DMS53 treated with DMSO at 0.1 percent for 48 hours (cell line): ENCODE measurements around the gene SLC7A6.
A peak's percentile ranks its signal among the peaks of the same experiment; 100 is the strongest.

Source experiments
- DNase-seq: peaks from one replicate; lab custom pipeline; 2025; ENCODE audit not compliant: unreplicated experiment; lab: John Stamatoyannopoulos, UW

SLC7A6 gene

GRCh38 chr16:68298907-68299561 lies 34.7 kb downstream of the SLC7A6 start:
- DNase-seq, result no peak

- DNase-seq, result no peak
These were observed 35.5 kb downstream of the SLC7A6 start for GRCh38 chr16:68299571-68300453.

GRCh38 chr16:68300734-68301459 lies 36.6 kb downstream of the SLC7A6 start:
- no peak for DNase-seq

- DNase-seq, result no peak
These were observed 42.3 kb downstream of the SLC7A6 start for GRCh38 chr16:68306633-68307032.

GRCh38 chr16:68309799-68310198 lies 45.5 kb downstream of the SLC7A6 start:
- DNase-seq, result no peak

- no peak for DNase-seq
These were observed 46.1 kb downstream of the SLC7A6 start for GRCh38 chr16:68310437-68310773.

GRCh38 chr16:68310774-68311511 lies 46.6 kb downstream of the SLC7A6 start, which contains the start of the genes PRMT7 and SLC7A6OS:
Gene PRMT7, plus strand, starts transcription at chr16:68311019. Its CDS starts 4,961 bp downstream, at chr16:68315980.
Gene SLC7A6OS, minus strand, starts transcription at chr16:68310946. Its CDS starts 20 bp downstream, at chr16:68310926.
- peak; percentile 65 for DNase-seq

- no peak for DNase-seq
These were observed 48.8 kb downstream of the SLC7A6 start for GRCh38 chr16:68313116-68313515.

- no peak for DNase-seq
These were observed 55.0 kb downstream of the SLC7A6 start for GRCh38 chr16:68319185-68319908.

- DNase-seq, result no peak
These were observed 60.0 kb downstream of the SLC7A6 start for GRCh38 chr16:68324336-68324735.

- no peak for DNase-seq
These were observed 60.5 kb downstream of the SLC7A6 start for GRCh38 chr16:68324780-68325357.

- peak; percentile 67 for DNase-seq
These were observed 64.0 kb downstream of the SLC7A6 start for GRCh38 chr16:68328151-68328859.

- DNase-seq, result no peak
These were observed 64.6 kb downstream of the SLC7A6 start for GRCh38 chr16:68328860-68329390.

GRCh38 chr16:68331879-68332410 lies 67.6 kb downstream of the SLC7A6 start:
- no peak for DNase-seq

- no peak for DNase-seq
These were observed 68.2 kb downstream of the SLC7A6 start for GRCh38 chr16:68332411-68333121.

- no peak for DNase-seq
These were observed 70.8 kb downstream of the SLC7A6 start for GRCh38 chr16:68335175-68335574.

GRCh38 chr16:68338326-68339119 lies 74.2 kb downstream of the SLC7A6 start:
- DNase-seq, result no peak
